Fibroblast of villous mesenchyme (primary cell): ENCODE data around the gene RNF222. TPM values are rescaled to one million over a fixed set of nuclear protein-coding genes. Genes with fewer than 3 reads are reported as not detected.
A peak's percentile ranks its signal among the peaks of the same experiment; 100 is the strongest.

Source experiments
- DNase-seq: peaks from one replicate; pipeline ENCODE4 v3.0.0-alpha.2; 2010; ENCODE audit warnings: low read depth
- H3K4me3 ChIP-seq: 2 replicates; pipeline ENCODE4 v1.5.1; 2011; ENCODE audit warnings: low read depth, mild to moderate bottlenecking, low read length
- CTCF ChIP-seq: IDR thresholded peaks from 2 replicates; pipeline ENCODE4 v1.5.1; 2012; ENCODE audit warnings: low read depth, mild to moderate bottlenecking, low read length; ENCODE audit not compliant: insufficient read depth
- total RNA-seq: library from RNA; depleted of rRNA; stranded (reverse); fragments of >200 nt; gene quantifications from 2 replicates; pipeline ENCODE4 v1.2.3, GENCODE V29; 2012

Gene RNF222
- total RNA-seq, 1 donor = not detected

- TF ChIP-seq CTCF = no peak
- DNase-seq = no peak
- no peak overlapping the region for H3K4me3 ChIP-seq
Measured at GRCh38 chr17:8413328-8413727, 15.7 kb upstream of the RNF222 start.

- no peak for DNase-seq
- no peak for TF ChIP-seq CTCF
- no peak overlapping the region for H3K4me3 ChIP-seq
Measured at GRCh38 chr17:8412089-8412488, 14.5 kb upstream of the RNF222 start.

GRCh38 chr17:8410883-8411238 lies 13.2 kb upstream of the RNF222 start:
- DNase-seq = no peak
- TF ChIP-seq CTCF = no peak
- no peak overlapping the region for H3K4me3 ChIP-seq

- peak; percentile 86 for DNase-seq
- no peak overlapping the region for H3K4me3 ChIP-seq
- TF ChIP-seq CTCF = peak; percentile 87
Measured at GRCh38 chr17:8409966-8410882, 12.6 kb upstream of the RNF222 start.

- H3K4me3 ChIP-seq = no peak overlapping the region
- no peak for TF ChIP-seq CTCF
- no peak for DNase-seq
Measured at GRCh38 chr17:8408371-8408770, 10.7 kb upstream of the RNF222 start.

- DNase-seq = no peak
- TF ChIP-seq CTCF = no peak
- no peak overlapping the region for H3K4me3 ChIP-seq
Measured at GRCh38 chr17:8406174-8406573, 8.5 kb upstream of the RNF222 start.
